Cardiac fibroblast (primary cell): ENCODE measurements around the gene SHC3.

Experiments
- DNase-seq, 2 donors: peaks; one replicate each; pipeline versions ENCODE4 v3.0.0 to v3.0.0-alpha.2; 2010; ENCODE audit warnings: low read depth in 2 of 2
- H3K4me3 ChIP-seq, 2 donors: replicated peaks in 1 of 2; 1 replicate in 1 of 2; 2 replicates in 1 of 2; pipeline ENCODE4 v1.5.1; 2011; ENCODE audit warnings: low read depth in 2 of 2, low read length in 2 of 2, mild to moderate bottlenecking in 2 of 2, moderate library complexity in 1 of 2
- TF ChIP-seq, protein P1 (sequence below): IDR thresholded peaks from one replicate; pipeline ENCODE4 v1.5.1; 2011; ENCODE audit warnings: low read depth, mild to moderate bottlenecking, low read length, inconsistent platforms

The SHC3 gene

DNA sequence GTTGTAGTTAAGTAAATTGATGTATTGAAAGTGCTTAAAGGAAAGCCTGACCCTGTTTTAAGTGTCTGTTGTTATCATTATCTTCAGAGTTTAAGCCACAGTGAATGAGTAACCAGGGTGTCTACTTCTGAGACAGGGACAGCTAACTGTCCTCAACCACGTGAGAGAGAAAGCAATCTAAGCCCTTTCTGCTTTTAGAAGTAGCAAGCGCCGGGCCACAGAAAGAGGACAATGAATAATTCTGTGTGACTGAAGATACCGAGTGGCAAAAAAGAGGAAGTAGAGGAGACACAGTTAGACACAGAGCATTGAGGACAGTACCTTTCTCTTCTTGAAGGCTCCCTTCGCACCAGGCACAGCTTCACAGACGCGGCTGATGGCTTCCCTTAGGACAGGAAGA is 101.1 kb downstream of the SHC3 start:
- DNase-seq = no peak
- no peak overlapping the region for H3K4me3 ChIP-seq
- TF ChIP-seq, protein P1, sequence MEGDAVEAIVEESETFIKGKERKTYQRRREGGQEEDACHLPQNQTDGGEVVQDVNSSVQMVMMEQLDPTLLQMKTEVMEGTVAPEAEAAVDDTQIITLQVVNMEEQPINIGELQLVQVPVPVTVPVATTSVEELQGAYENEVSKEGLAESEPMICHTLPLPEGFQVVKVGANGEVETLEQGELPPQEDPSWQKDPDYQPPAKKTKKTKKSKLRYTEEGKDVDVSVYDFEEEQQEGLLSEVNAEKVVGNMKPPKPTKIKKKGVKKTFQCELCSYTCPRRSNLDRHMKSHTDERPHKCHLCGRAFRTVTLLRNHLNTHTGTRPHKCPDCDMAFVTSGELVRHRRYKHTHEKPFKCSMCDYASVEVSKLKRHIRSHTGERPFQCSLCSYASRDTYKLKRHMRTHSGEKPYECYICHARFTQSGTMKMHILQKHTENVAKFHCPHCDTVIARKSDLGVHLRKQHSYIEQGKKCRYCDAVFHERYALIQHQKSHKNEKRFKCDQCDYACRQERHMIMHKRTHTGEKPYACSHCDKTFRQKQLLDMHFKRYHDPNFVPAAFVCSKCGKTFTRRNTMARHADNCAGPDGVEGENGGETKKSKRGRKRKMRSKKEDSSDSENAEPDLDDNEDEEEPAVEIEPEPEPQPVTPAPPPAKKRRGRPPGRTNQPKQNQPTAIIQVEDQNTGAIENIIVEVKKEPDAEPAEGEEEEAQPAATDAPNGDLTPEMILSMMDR = no peak

DNA sequence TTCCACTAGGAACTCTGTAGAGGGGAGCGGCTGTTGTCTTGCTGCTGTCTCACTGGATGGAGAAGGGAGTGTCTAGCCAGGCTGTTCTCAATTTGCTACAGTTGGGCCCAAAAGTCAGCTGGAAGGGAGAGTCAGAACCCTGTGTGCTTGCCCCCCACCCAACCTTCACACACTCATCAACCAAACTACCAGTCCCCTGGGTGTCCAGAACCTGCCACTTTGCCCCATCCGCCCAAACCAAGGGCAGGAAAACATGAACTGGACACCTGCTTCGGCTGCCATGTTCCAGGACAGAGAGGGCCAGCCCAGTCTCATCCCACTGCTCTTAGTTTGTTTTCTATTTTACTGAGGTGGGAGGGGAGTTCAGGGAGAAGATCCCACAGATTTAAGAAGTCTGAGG is 105.2 kb downstream of the SHC3 start:
- H3K4me3 ChIP-seq = no peak overlapping the region
- TF ChIP-seq, protein P1 = no peak
- DNase-seq = no peak

DNA sequence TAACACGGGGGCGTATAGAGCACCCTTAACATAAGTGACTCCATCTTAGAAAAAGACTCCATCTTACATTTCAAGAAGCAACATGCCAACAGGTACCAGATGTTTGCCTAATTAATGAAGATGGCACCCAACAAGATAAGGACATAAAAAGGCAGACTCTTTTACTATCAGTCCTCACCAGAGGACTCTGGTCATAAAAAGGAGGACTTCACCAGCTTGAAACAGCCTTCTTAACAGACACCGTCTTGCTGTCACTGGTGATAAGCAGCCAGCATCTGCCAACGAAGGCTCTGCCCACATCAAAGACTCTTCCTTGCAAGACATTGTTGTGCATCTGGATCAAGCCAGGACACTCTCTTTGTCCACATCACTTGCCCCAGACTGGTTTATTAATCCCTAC is 107.0 kb downstream of the SHC3 start:
- no peak for DNase-seq

DNA sequence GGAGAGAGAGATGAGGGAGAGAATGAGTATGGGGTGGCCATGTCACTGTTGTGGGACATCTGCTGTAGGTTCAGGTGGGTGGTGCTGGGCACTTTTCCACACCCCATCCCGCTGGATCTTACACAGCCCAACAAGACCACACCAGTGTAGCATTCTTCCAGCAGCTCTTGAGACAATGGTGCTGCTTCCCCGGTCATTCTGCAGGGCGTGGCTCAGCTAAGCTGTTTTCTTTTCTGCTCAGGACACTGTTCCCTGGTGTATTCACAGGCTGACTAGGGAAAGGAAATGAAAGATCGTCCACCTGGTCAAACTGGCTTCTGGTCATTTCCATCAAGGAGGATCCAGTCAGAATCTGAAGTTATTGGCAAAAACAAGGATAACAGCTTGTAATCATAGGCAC is 111.8 kb downstream of the SHC3 start:
- TF ChIP-seq, protein P1 = no peak
- DNase-seq = peak in 1 of 2 donors; percentile 1
- H3K4me3 ChIP-seq = no peak overlapping the region

More for the DNA sequence above, 107.0 kb downstream of the SHC3 start:
- TF ChIP-seq, protein P1 = no peak
- no peak overlapping the region for H3K4me3 ChIP-seq

DNA sequence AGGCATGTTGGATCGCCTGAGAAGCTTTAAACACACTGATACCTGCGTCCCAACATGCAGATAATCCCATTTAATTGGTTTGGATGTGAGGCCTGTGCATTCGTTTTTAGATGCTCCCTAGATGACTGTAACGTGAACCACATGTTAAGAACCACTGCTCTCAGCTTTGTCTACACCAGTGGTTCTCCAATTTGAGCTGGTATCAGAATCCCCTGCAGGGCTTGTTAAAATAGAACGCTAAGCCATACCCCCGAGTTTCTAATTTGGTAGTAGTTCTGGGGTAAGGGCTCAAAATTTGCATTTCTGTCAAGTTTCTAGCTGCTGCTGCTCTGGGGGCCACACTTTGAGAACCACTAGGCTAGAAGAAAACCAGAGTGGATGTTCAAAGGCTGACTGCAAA is 112.7 kb downstream of the SHC3 start:
- H3K4me3 ChIP-seq = no peak overlapping the region
- DNase-seq = no peak
- TF ChIP-seq, protein P1 = no peak

DNA sequence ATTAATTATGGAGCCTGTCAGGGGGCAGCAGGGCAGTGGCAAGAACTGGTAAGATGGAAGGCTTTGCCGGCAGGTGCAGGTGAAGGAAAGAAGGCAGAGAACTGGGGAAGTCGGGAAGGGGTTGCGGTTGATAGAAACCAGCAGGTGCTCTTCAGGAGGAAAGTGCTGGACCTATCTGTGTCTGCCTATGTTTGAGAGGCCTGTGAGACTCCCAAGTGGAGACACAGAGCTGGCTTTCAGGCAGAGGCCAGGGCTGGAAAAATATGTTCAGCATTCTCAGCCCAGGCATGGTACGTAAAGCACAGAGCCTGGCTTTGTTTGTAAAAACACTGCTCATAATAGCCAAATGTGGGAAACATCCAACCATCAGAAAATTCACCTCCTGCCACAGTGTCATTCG is 117.8 kb downstream of the SHC3 start:
- no peak overlapping the region for H3K4me3 ChIP-seq
- DNase-seq = no peak
- TF ChIP-seq, protein P1 = no peak

DNA sequence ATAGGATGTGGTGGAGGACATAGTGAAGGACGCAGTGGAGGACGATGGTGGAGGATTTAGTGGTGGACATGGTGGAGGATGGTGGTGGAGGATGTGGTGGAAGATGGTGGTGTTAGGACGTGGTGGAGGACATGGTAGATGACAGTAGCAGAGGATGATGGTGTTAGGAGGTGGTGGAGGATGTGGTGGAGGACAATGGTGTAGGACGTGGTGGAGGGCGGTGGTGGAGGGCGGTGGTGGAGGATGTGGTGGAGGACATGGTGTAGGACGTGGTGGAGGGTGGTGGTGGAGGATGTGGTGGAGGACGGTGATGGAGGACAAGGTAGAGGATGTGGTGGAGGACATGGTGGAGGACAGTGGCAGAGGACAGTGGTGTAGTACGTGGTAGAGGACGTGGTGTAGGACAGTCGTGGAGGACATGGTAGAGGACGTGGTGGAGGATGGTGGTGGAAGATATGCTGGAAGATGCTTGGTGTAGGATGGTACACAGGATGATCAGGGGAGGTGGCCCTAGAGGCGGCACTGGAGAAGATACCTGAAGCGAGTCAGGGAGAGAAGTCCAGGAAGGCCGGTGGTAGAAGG is 118.6 kb downstream of the SHC3 start:
- TF ChIP-seq, protein P1 = no peak
- DNase-seq = no peak
- no peak overlapping the region for H3K4me3 ChIP-seq
